Keratinocyte (primary cell): ENCODE data around the gene TSACC. TPM values are rescaled to one million over a fixed set of nuclear protein-coding genes. Genes with fewer than 3 reads are reported as not detected.
"Not testable (repeated sequence)": the region's sequence is repeated elsewhere in the genome, so short reads cannot be mapped to it uniquely, and the experiment has no call there.

ENCODE experiments used
- DNase-seq: peaks from one replicate; pipeline ENCODE4 v3.0.0-alpha.2; 2011; ENCODE audit warnings: low read depth, missing footprints, low spot score
- FAIRE-seq: peaks from 2 replicates; lab custom pipeline; 2011; peaks lifted over from hg19 to GRCh38; lab: Jason Lieb, UNC
- H2AFZ ChIP-seq: 2 replicates; pipeline ENCODE4 v1.6.0; 2012; ENCODE audit warnings: low read length, control low read depth, inconsistent platforms; ENCODE audit not compliant: control insufficient read depth
- H3K27ac ChIP-seq: 2 replicates; pipeline ENCODE4 v1.5.1; 2011; ENCODE audit warnings: low read length; ENCODE audit not compliant: control insufficient read depth, insufficient read depth
- H3K27me3 ChIP-seq: 3 replicates; pipeline ENCODE4 v1.6.0; 2011; ENCODE audit warnings: low read length; ENCODE audit not compliant: control insufficient read depth, insufficient read depth; ENCODE audit errors: extremely low read depth
- H3K36me3 ChIP-seq, 2 experiments: 2 replicates in 1 of 2; 3 replicates in 1 of 2; pipeline ENCODE4 v1.5.1; 2011; ENCODE audit warnings: low read length in 2 of 2, mild to moderate bottlenecking in 1 of 2; ENCODE audit not compliant: control insufficient read depth in 2 of 2, insufficient read depth in 2 of 2; ENCODE audit errors: extremely low read depth in 1 of 2
- H3K4me1 ChIP-seq: 3 replicates; pipeline ENCODE4 v1.5.1; 2011; ENCODE audit warnings: low read length; ENCODE audit not compliant: control insufficient read depth, insufficient read depth; ENCODE audit errors: extremely low read depth
- H3K4me2 ChIP-seq: 3 replicates; pipeline ENCODE4 v1.6.0; 2011; ENCODE audit warnings: low read depth, low read length; ENCODE audit not compliant: control insufficient read depth, insufficient read depth; ENCODE audit errors: extremely low read depth
- H3K4me3 ChIP-seq, 3 experiments: fragments of 200-600 bp in 1 of 3; sonication (generic) in 1 of 3; 2 replicates in 2 of 3; 3 replicates in 1 of 3; pipeline ENCODE4 v1.5.1; 2011 to 2016; ENCODE audit warnings: low read length in 3 of 3, mild to moderate bottlenecking in 3 of 3, control low read depth in 2 of 3, inconsistent platforms in 1 of 3, low read depth in 1 of 3, mixed read lengths in 1 of 3, mixed run types in 1 of 3, moderate library complexity in 1 of 3; ENCODE audit not compliant: control insufficient read depth in 2 of 3, insufficient read depth in 2 of 3; ENCODE audit errors: extremely low read depth in 1 of 3
- H3K79me2 ChIP-seq: 2 replicates; pipeline ENCODE4 v1.6.0; 2012; ENCODE audit warnings: low read length; ENCODE audit not compliant: control insufficient read depth, insufficient read depth
- H3K9ac ChIP-seq: 3 replicates; pipeline ENCODE4 v1.6.0; 2011; ENCODE audit warnings: low read length; ENCODE audit not compliant: control insufficient read depth, insufficient read depth; ENCODE audit errors: extremely low read depth
- H3K9me1 ChIP-seq: 3 replicates; pipeline ENCODE4 v1.6.0; 2011; ENCODE audit warnings: low read length; ENCODE audit not compliant: control insufficient read depth, insufficient read depth; ENCODE audit errors: extremely low read depth
- H3K9me3 ChIP-seq: 2 replicates; pipeline ENCODE4 v1.5.1; 2012; ENCODE audit warnings: low read depth, low read length; ENCODE audit not compliant: control insufficient read depth
- H4K20me1 ChIP-seq: 3 replicates; pipeline ENCODE4 v1.6.0; 2011; ENCODE audit warnings: low read length; ENCODE audit not compliant: control insufficient read depth, insufficient read depth; ENCODE audit errors: extremely low read depth
- CTCF ChIP-seq, 3 experiments: IDR thresholded peaks in 1 of 3; conservative IDR thresholded peaks in 1 of 3; optimal IDR thresholded peaks in 1 of 3; 2 replicates in 2 of 3; 3 replicates in 1 of 3; pipeline versions ENCODE3 to v1.5.1; 2011; ENCODE audit warnings: low read length in 3 of 3, mild to moderate bottlenecking in 3 of 3, moderate library complexity in 2 of 3, control low read depth in 1 of 3, inconsistent platforms in 1 of 3; ENCODE audit not compliant: insufficient read depth in 2 of 3; ENCODE audit errors: extremely low read depth in 1 of 3
- EZH2 ChIP-seq: IDR thresholded peaks from one replicate; pipeline ENCODE4 v1.6.1; 2012; ENCODE audit warnings: inconsistent platforms, mild to moderate bottlenecking, low read length, moderate library complexity
- dilution Hi-C: fragments of 300-500 bp; cut with MboI; formaldehyde crosslinking; loops from one replicate; pipeline ENCODE4 v1.7.0; 2020; ENCODE audit warnings: low sequenced_read_pairs; ENCODE audit not compliant: extremely low pct_ligation_motif_present
- polyA plus RNA-seq, 5 experiments: library from polyadenylated mRNA; depleted of rRNA in 3 of 5; stranded (reverse) in 3 of 5; stranded (forward) in 1 of 5; unstranded in 1 of 5; fragments of >200 nt; gene quantifications; 1 replicate in 1 of 5; 2 replicates in 3 of 5; 3 replicates in 1 of 5; pipeline versions ENCODE4 v1.2.1 to v1.2.3, GENCODE V29; 2011 to 2012; ENCODE audit warnings: missing spikeins in 2 of 5, low read depth in 1 of 5, low replicate concordance in 1 of 5

The TSACC gene
- polyA plus RNA-seq, 1 donor (not counting 4 experiments of a cell fraction or from before 2014, with no cell fraction given), result 2.5 TPM

GRCh38 chr1:156368889-156369684 lies 30.8 kb downstream of the TSACC start, which contains the start of gene RHBG:
TSS of gene RHBG (plus strand) at chr1:156369211. CDS start at chr1:156369250, 39 bp downstream.
- H3K4me3 ChIP-seq, result peak within 1 kb of the TSS; percentile 41 to 64 (median 60)
- H3K27me3 ChIP-seq, result peaks cover 31% of the 10 kb centered on the region
- no peaks in the 10 kb centered on the region for H3K79me2 ChIP-seq
- dilution Hi-C loops, result no loop called here
- H4K20me1 ChIP-seq, result no peaks in the 10 kb centered on the region
- no peaks in the 10 kb centered on the region for H3K9me1 ChIP-seq
- DNase-seq (no peak), FAIRE-seq (no peak)
- H3K36me3 ChIP-seq, result no peaks in the 10 kb centered on the region
- H3K4me2 ChIP-seq, result peak within 1 kb of the TSS; percentile 80
- H3K9ac ChIP-seq, result peak within 1 kb of the TSS; percentile 32
- H2AFZ ChIP-seq, result peak within 1 kb of the TSS; percentile 80
- H3K4me1 ChIP-seq, result no peaks in the 10 kb centered on the region
- TF ChIP-seq CTCF (optimal IDR thresholded peaks at IDR 0.05 in 1 of 3, IDR thresholded peaks at IDR 0.05 in 1 of 3, conservative IDR thresholded peaks at IDR 0.05 in 1 of 3; ENCODE audit: extremely low read depth in 1 of 3, insufficient read depth in 2 of 3, low read length in 3 of 3) (no peak), EZH2 (no peak)
- no peak within 1 kb of the TSS for H3K27ac ChIP-seq
- H3K9me3 ChIP-seq, result no peaks in the 10 kb centered on the region

- Histone ChIP-seq H3K4me2 (peak overlapping the region; percentile 80), H3K27me3 (peaks cover 28% of the 10 kb centered on the region), H3K4me3 (peak overlapping the region in 1 of 3 experiments; percentile 64)
- H3K4me1 ChIP-seq, H3K27ac ChIP-seq, H4K20me1 ChIP-seq, H3K9me3 ChIP-seq, H3K79me2 ChIP-seq, H2AFZ ChIP-seq, H3K9ac ChIP-seq, FAIRE-seq, H3K36me3 ChIP-seq, dilution Hi-C loops, H3K9me1 ChIP-seq, DNase-seq: not testable (repeated sequence)
These were observed 31.5 kb downstream of the TSACC start for GRCh38 chr1:156369685-156370286.
